Stimulated activated CD4-positive, alpha-beta T cell treated with anti-CD3 and anti-CD28 coated beads, TNF-alpha, amount 100 ng/mL, for 48 hours (primary cell): ENCODE measurements around the gene WBP1.
A peak's percentile ranks its signal among the peaks of the same experiment; 100 is the strongest.
"Not testable (repeated sequence)": the region's sequence is repeated elsewhere in the genome, so short reads cannot be mapped to it uniquely, and the experiment has no call there.

Experiments
- DNase-seq, 3 donors: peaks; one replicate each; pipeline ENCODE4 v3.0.0-alpha.2; 2020; ENCODE audit warnings: low read depth in 3 of 3

The WBP1 gene

DNA sequence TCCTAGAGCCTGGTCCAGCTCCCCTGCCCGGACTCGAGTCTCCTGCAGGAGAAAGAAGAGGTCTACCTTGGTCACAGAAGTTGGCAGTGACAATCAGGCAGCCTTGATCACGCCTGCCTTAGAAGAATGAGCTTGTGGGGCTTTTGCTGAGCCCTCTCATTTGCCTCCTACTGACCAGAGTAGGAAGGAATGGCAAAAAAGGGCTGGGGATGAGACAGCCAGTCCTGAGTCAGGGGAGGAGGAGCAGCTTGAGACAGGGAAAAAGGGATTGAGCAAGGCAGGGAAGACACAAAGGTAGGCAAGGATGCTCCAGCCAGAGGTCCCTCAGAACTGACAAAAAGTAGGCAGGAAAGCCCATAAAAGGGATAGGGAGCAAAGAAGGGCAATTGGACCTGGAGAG is 30.7 kb upstream of the WBP1 start:
- no peak for DNase-seq

DNA sequence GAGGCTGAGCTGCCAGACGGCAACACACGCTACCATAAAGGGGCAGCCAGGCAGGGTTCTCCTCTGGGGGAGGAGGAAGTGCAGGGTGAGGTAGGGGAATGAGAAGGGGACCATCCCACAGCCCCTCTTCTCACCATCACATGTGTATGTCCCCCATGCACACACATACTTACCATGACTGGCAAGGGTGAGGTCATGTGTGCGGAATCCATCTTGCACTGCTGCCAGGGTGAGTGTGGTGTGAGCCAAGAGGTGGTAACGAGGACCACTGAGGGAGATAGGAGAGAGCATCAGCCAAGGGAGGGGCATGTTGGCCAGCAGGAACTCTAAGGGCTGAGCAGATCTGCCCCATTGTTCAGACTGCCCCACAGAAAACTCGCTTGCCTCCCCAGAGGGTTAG is 29.6 kb upstream of the WBP1 start:
- DNase-seq: no peak

DNA sequence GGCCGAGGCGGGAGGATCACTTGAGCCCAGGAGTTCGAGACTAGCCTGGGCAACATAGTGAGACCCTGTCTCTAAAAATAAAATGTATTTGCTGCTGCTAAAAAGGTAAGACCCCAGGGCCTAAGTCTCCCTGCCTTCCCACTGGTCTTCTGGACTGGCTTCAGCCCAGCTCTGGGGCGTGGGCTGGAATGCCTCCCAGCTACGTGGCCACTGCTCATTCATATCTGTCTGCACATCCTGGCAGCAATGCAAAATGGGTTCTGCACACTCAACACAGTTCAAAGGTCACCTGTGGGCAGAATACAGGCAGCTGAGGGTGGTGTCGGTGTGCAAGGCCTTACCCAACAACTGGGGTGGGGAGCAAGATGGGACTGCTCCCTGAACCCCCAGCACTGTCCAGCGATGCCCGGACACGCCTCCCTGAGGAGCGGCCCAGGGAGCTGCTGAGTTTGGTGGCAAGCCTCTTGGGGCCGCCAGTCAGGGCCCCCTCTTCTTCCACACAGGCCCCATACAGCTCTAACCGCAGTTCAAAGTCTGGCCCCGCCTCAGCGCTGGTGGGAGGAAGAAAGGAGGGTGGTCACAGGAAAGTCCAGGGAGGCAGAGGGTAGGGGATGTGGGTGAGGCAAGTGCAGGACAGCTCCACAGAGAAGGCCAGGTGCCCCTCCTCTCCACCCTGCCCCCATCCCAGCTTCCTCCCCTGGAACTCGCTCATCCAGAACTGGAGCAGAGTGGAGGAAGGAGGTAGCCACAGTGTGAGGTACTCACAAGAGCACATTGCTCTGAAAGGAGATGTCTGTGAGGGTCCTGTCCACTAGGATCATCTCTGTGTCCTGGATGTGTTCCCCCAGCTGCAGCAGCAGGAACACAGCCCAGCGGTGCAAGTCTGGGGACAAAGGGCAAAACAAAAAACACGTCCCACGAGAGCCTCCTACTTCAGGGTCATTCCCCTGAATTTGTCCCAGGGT is 28.5 kb upstream of the WBP1 start:
- DNase-seq: no peak

DNA sequence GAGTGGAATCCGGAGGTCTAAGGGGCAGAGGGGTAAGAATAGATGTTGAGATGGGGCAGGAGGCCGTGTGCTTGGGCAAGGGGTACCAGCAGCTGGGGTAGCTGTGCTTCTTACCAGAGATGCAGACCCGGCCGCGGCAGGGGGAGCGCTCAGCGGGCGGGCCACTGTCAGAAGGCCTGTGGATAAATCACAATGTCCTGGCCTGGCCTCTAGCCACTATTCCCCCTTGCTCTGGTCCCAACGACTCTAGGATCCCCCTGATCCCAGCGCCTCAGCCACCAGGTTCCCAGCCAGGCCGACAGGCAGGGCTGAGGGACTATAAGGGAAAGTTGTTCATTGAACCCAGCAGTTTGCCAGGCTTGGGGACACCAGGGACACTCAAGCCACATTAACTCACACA is 27.7 kb upstream of the WBP1 start:
- DNase-seq: no peak

DNA sequence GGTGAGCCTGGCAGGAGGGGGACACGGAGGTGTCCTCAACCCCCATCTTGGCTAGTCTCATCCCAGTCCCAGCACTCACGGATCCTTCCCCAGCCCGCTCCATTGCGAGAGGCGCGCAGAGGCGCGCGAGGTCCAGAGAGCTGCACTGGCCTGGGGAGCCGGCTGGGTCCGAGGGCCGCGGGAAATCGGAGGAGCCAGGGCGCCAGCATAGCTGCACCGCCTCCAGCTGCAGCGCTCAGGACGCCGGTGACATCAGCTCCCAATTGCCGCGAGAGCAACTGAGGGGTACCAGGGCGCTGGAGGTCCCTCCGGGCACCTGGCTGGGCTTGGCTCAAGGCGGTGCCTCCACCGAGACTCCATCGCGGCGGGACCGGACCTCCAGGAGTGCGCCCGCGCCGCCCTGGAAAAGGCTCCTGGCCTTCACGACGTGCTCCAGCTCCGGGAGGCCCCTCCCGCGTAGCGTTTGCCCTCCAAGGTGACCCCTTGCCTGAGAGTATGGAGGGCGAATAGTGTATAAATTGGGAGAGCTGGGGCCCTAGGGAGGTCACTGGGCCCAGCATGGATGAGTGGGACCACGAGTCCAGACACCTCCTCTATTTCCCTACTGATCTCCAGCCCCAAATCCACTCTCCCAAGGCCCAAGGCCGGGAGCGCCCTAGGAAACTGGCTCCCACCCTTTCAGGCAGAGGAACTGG is 22.0 kb upstream of the WBP1 start:
- DNase-seq: no peak

DNA sequence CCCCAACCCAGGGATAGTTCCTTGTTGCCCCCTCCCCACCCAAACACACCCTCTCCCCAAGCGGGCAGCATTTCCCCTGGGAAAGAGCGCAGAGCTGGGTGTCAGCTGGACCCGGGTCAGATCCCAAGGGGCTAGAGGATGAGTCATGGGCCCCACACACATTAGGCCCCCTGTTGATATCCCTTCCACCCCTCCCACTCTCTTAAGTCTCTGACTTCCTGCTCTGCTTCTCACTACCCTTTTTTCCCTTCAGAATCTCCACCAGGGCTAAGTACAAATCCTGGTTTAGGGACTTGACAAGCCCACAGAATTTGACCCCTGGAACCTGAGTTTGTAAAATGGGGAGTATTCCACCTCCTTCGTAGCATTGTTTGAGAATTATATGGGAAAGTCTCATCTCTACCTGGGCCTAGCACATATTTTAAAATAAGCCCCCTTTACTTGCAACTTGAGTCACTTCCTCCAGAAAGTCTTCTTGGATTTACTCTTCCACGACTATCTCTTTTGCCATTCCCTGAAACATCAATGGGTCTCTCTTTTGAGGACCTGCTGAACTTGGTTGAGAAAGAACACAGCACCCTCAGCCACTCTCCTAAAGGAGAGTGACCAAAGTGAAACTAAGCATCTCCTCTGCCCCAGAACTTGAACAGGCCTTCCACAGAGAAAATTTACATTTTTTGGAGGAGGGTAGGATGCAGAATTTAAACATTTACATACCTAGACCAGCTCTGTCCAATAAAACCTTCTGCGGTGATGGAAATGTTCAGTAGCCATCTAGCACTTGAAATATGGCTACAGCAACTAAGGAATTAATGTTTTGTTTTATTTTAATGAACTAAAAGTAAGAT is 21.2 kb upstream of the WBP1 start:
- no peak for DNase-seq

DNA sequence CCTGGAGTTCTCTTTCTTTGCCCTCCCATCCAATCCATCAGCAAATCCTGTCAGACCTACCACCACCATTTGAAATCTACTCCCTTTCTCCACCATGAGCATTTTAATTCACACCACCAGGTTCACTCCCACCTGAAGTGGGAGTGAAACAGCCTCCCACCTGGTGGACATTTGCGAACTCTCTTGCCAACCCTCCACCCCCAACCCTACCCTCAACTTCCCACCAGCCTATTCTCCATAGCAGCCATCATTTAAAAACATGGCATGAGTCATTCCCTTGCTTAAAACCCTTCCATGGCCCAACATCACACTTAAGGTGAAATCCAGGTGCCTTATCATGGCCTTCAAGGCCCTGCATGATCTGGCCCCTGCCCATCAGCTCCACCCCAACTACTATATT is 20.0 kb upstream of the WBP1 start:
- DNase-seq: no peak

DNA sequence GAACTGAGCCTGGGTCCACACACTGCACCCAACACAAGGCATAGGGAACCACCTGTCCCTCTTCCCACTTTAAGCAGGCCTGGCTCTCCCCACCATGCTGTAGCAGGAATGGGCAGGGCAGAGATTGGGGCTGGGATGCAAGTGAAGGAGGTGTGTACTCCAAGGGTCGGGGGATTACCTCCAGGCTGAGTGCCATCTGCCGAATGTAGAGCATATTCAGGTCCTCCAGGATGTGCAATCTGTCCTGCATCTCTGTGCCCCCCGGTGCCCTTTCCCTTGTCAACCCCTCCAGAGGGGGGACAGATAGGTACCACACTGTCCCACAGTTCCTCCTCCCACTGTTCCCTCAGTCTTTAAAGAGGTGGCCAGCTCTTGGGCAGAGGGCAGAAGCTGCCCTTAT is 18.9 kb upstream of the WBP1 start:
- no peak for DNase-seq

DNA sequence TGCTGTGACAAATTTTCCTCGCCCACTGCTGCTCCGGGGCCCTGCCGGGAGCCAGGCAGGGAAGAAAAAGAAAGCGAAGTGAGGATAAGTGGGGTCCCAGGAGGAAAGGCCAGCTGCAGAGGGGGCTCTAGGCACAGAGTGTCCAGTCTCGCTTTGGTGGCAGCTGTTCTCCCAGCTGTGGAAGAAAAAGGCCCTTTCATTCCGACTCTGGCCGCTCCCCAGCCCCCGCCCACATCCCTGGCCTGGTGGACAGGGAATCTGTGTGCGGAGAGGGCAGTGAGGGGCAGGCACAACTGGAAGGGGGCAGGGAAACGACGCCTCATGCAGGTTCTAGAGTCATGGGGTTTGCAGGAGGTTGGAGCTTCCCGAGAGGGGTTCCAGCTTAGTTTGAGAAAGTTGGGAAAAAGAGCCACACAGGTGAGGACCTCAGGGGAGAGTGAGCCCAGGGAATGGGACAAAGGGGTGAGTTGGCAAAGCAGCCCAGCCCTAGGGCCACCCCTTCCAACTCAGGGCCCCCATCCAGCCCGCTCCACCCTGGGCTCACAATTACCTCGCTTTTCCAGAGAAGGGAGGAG is 18.3 kb upstream of the WBP1 start:
- no peak for DNase-seq

DNA sequence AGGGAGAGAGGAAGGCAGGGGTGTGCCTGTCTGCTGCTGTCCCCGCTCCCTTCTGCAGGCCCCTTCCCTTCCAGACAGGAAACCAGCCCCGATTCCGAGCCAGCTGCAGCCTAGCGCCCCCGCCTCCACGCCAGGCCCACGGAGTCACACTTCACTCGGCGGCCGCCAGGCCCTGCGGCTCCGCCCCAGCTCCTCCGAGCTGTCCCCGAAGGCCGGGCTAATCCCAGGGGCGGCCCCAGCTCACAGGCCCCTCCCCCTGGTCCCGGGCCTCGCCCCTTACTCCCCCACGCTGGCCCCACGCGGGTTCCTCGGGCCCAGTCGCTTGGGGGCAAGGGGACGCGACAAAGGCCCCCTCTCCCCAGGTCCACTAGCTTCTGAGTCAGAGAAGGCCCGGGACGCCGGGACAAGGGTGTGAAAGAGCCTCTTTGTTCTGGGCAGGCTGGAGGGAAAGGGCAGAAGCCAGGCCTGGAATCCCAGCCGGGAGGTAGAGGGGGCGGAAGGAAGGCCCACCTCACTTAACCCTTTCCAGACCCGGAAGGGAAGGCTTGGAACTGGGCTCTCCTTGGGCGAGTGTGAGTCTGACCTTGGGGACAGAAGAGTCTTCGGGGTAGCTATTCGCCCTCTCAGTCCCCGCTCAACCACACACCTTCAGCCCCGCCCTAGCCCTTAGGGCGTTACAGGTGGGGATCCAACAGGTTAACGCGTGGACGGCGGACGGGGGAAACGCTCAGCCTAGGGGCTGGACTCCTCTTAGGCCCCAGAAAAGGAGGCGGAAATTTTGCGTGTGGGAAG is 17.7 kb upstream of the WBP1 start:
- peak in 1 of 3 donors; percentile 44 for DNase-seq

DNA sequence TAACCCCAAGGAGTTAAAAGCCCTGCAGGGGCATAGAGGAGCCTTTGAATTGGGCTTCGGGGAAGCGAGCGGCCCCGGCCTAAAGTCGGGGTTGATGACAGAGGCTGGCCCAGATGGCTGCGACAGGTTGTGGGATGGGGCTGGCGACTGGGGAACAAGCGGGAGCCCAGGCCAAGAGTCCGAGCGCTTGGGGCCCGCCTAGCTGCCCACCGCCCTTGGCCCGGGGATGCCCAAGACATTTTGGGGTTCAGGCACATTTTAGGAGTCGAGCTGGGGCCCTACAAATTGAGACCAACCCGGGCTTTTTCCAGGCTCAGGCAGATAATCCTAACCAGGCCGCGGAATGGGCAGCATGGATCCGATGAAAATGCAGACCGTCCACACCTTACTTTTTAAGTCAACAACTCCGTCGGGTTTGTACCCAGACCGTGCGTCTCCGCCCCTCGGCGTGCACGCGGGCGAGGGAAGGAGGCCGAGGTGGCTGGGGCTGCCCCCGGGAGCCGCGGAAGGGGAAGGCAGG is 17.0 kb upstream of the WBP1 start:
- no peak for DNase-seq

DNA sequence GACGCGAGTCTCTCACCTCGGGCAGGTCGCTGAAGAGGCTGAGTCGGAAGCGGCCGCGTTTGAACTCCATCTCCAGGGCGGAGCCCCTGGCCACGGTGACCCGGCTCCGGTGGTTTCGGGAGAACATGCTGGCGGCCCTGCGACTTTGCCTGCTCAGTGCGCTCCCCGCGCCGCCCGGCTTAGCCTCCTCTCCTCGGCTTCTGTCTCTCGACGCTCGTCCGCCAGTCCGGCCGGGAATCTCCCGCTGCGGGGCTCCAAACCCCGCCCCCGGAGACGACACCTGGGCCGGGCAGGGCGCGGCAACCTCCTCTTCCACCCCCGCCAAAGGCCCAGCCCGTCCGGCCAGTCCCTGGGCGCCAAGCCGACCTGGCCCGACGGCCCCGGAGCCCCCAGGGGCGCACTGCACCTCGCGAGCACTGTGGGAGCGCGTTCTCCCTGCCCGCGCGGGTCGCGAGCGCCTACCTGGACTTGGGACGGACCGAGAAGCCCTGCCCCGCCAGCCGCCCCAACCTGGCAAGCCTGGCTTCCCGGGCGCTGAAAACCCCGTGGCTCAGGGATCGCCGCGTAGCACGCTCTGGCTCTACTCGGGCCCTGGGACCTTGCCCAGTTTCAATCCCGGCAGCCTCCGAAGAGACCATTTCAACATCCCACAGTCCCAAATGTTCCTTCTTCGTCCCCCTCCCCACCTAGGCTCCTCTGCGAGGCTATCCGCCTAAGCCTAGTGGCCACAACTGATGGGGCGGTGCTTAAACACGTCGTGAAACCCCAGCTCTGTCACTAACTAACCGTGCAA is 16.4 kb upstream of the WBP1 start, which contains the start of gene RTKN:
RTKN (minus strand) TSS at position 248 of the 793 bp plus-strand sequence; CDS start at position 127, 121 bp downstream.
- DNase-seq: no peak

DNA sequence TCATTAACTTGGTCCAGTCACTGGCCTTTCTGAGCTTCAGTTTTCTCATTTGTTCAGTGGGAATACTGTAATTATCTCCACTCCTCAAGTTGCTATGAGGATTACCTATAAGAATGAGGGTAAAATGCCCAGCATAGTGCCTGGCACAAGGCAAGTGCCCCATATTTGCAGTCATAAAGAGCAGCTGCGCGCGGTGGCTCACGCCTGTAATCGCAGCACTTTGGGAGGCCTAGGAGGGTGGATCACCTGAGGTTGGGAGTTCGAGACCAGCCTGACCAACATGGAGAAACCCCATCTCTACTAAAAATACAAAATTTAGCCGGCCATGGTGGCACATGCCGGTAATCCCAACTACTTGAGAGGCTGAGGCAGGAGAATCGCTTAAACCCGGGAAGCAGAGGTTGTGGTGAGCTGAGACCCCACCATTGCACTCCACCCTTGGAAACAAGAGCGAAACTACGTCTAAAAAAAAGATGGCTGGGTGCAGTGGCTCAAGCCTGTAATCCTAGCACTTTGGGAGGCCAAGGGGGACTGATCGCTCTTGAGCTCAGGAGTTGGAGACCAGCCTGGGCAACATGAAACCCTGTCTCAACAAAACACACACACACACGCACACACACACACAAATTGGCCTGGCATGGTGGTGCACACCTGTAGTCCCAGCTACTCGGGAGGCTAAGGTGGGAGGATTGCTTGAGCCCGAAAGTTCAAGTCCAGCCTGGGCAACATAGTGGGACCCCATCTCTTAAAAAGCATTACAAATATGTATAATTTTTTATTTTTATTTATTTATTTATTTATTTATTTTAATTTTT is 15.5 kb upstream of the WBP1 start:
- DNase-seq: not testable (repeated sequence)

DNA sequence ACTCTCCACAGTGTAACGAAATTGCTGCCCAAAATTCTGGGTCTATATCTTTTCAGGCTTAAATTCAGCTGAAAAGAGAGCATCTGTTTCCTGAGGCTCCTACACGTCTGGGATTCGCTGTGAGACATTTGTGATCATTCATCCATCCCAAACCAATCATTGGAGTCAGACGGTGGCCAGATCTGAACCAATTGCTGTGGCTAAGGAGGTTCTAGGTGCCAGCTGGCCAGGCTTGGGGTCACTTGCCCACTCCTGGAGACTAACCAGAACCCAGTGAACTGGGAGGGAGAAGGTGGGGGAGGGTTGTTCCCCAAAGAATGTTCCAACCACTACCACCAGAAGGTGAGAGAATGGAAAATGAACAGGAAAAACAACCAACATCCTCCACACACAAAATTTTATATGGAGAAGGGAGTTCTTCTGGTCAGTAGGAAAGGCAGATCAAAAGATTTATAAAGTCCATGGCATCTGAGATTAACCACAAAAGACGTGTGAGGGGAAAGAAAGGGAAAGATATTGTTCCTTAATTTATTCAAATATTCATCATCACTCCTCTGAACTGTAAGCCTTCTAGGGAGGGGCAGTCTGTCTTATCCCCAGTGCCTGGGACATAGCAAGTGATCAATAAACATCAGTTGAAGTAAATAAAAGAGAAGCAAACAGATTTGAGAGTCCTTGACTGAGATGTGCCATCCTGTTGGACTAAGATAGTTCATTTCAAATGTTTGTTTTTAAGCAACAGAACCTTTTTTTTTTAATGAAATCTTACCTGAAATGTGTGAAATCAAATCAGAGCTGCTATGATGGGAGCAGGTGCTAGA is 13.5 kb upstream of the WBP1 start:
- no peak for DNase-seq

DNA sequence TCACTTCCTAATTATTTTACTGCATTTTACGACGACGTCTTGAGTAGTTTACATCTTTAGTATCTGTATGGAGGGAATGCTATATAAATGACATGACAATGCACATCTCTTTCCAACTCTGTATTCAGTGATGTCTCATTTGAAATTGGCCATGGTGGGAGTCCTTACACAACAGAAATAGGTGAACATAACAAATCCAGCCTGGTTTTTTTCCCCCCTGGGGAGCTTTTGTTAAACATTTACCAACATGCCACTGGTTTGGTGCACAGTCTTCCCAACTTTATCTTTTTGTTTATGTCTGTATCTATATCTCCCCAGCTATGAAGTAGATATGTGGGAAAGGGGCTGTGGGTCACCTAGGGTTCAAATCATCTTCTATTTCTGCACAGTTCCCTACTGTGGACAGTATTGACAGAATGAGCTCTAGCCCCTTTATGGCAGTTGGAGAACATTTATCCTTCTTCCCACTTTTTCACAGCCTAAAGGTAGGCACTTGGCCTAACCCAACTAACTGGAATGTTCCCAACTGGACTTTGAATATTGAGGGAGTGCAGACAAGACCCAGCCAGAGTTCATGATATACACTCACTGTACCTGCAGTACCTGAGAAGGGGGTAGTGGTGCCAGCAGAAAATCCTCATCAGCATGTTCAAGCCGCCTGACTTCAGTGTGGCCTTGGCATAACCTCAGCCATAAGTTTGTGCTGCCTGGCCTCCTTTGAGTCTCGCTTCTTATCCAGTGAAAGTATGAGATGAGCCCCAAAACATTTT is 10.8 kb upstream of the WBP1 start:
- no peak for DNase-seq

DNA sequence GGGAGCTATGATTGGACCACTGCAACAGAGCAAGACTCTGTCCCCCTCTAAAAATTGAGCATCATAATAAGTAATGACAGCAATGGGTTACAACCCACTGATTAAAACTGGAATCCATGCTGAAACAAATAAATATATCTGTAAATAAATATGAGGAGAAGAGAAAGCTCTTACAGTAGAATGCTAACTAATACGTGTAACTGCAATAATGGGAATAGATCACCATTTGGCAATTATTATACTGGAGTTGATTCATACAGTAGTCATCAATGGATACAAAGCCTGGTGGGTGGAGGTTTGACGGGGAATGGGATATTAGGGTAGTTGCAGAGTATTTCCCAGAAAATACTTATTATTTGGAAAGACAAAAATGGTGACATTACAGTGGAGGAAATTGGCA is 9.5 kb upstream of the WBP1 start:
- DNase-seq: no peak

DNA sequence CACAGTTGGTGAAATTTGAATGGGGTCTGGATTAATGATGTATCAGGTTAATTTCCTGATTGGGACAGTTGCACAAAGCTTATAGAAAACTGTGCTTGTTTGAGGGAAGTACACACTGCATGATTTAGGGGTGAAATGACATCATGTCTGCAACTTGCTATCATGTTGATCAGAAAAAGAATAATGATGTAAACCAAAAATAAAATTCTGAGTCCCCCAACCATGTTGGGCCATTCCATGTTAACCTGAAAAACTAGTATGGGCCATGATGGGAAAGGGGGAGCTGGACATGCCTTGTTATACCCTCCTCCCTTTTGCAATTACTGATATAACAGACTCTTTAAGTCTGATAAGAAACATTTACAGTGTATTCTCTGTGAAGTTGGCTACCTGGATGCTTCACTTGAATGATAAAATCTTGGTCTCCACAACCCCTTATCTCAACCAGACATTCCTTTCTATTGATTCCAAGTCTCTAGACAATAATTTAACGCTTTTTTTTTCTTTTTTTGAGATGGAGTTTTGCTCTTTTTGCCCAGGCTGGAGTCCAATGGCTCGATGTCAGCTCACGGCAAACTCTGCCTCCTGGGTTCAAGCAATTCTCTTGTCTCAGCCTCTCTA is 7.6 kb upstream of the WBP1 start:
- DNase-seq: no peak
